ENCODE results near the gene SDK1.
"Not testable (repeated sequence)": the region's sequence is repeated elsewhere in the genome, so short reads cannot be mapped to it uniquely, and the experiment has no call there.

SDK1 gene

DNA sequence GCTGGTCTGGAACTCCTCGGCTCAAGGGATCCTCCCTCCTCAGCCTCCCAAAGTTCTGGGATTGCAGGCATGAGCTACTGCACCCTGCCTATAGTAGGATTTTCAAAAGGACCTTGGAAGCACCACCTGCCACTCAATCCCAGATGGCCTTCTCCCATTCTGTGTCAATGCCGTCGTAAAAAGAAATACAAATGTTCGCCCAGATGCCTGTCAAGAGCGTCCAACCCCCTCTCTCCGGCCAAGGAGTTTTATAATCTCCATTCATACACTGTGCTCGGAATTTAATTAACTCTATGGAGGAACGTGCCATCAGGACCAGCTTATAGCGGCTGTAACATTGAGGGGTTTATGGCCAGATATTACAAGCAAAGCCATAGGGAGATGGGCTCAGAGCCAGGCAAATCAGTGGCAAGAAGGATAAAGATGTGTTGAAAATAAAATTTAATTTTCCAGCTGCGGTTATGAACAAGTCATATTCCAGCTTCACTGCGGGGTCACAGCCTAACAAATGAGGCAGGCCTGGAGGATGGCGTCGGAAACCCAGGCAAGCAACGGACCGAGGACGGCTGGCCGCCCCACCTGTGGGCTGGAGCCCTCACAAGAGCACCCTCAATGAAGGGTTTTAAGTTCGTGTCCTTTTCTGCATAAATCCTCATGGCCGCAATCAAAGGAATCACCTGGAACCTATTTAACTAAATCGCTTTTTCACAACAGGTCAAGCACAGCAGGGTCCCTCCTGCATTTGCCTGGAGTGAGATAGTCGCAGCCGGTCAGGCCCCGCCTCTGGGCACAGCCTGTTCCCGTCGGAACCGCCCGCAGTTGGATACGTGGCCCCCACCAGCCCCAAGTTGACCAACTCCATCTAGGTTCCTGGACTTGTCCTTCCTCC is 1006.5 kb downstream of the SDK1 start:
- in situ Hi-C loops (cut with HindIII; ENCODE audit: low sequenced_read_pairs): no loop called here

GRCh38 chr7:4308205-4308590 is 1007.1 kb downstream of the SDK1 start:
- in situ Hi-C loops (cut with HindIII; ENCODE audit: low sequenced_read_pairs): no loop called here

GRCh38 chr7:4313911-4314310 is 1012.9 kb downstream of the SDK1 start:
- in situ Hi-C loops (cut with HindIII; ENCODE audit: low sequenced_read_pairs): not testable (repeated sequence)

- in situ Hi-C loops (cut with HindIII; ENCODE audit: low sequenced_read_pairs): not testable (repeated sequence)
Measured at GRCh38 chr7:4314316-4314715, 1013.3 kb downstream of the SDK1 start.
